ENCODE measurements around the gene MORC1.

MORC1 gene

GRCh38 chr3:109023656-109024254, 94.2 kb downstream of the MORC1 start:
- peak; percentile 64 for DNase-seq

- no peak for DNase-seq
Measured at GRCh38 chr3:109023167-109023566, 94.8 kb downstream of the MORC1 start.

- DNase-seq = no peak
Measured at GRCh38 chr3:109021556-109021955, 96.4 kb downstream of the MORC1 start.

- no peak for DNase-seq
Measured at GRCh38 chr3:109018828-109019227, 99.1 kb downstream of the MORC1 start.

- DNase-seq = no peak
Measured at GRCh38 chr3:109005443-109005842, 112.5 kb downstream of the MORC1 start.

- DNase-seq = no peak
Measured at GRCh38 chr3:108998436-108998835, 119.5 kb downstream of the MORC1 start.

- no peak for DNase-seq
Measured at GRCh38 chr3:108985844-108986243, 132.1 kb downstream of the MORC1 start.

- no peak for DNase-seq
Measured at GRCh38 chr3:108983051-108983450, 134.9 kb downstream of the MORC1 start.

- DNase-seq = no peak
Measured at GRCh38 chr3:108976058-108976457, 141.9 kb downstream of the MORC1 start.

GRCh38 chr3:108973019-108973418, 144.9 kb downstream of the MORC1 start:
- DNase-seq = no peak

- no peak for DNase-seq
Measured at GRCh38 chr3:108972482-108972881, 145.5 kb downstream of the MORC1 start.

GRCh38 chr3:108970561-108970960, 147.4 kb downstream of the MORC1 start:
- no peak for DNase-seq

GRCh38 chr3:108966773-108967172, 151.2 kb downstream of the MORC1 start:
- DNase-seq = no peak

- no peak for DNase-seq
Measured at GRCh38 chr3:108959017-108959416, 158.9 kb downstream of the MORC1 start.

GRCh38 chr3:108953700-108954099, 164.2 kb downstream of the MORC1 start, which contains the start of gene GUCA1C:
Gene GUCA1C (minus strand): TSS chr3:108953879. CDS start chr3:108953762, 117 bp downstream.
- DNase-seq = no peak

GRCh38 chr3:108953210-108953609, 164.7 kb downstream of the MORC1 start:
- no peak for DNase-seq

GRCh38 chr3:108951820-108952501, 166.0 kb downstream of the MORC1 start:
- no peak for DNase-seq

GRCh38 chr3:108947855-108948254, 170.1 kb downstream of the MORC1 start:
- DNase-seq = no peak

GRCh38 chr3:108946292-108947285, 171.3 kb downstream of the MORC1 start:
- DNase-seq = peak; percentile 56

GRCh38 chr3:108940568-108941263, 177.2 kb downstream of the MORC1 start:
- no peak for DNase-seq

- DNase-seq = no peak
Measured at GRCh38 chr3:108940166-108940565, 177.8 kb downstream of the MORC1 start.

GRCh38 chr3:108936924-108937689, 180.8 kb downstream of the MORC1 start:
- DNase-seq = no peak
